D341Med (cell line): Measurements from ENCODE around the gene MEA1.

Source experiments
- DNase-seq: peaks from one replicate; pipeline ENCODE4 v3.0.0; 2012; ENCODE audit warnings: low spot score

MEA1 gene

GRCh38 chr6:42970871-42971612 lies 42.7 kb downstream of the MEA1 start:
- no peak for DNase-seq

- DNase-seq: no peak
These were observed 43.8 kb downstream of the MEA1 start for GRCh38 chr6:42969934-42970333.

GRCh38 chr6:42969431-42969830 lies 44.3 kb downstream of the MEA1 start:
- no peak for DNase-seq

GRCh38 chr6:42968783-42969182 lies 45.0 kb downstream of the MEA1 start:
- DNase-seq: no peak

GRCh38 chr6:42968126-42968701 lies 45.5 kb downstream of the MEA1 start:
- DNase-seq: no peak

GRCh38 chr6:42967228-42967627 lies 46.5 kb downstream of the MEA1 start:
- no peak for DNase-seq

GRCh38 chr6:42966571-42966970 lies 47.2 kb downstream of the MEA1 start:
- no peak for DNase-seq

- DNase-seq: peak; percentile 85
These were observed 49.7 kb downstream of the MEA1 start for GRCh38 chr6:42963855-42964605.

- no peak for DNase-seq
These were observed 50.4 kb downstream of the MEA1 start for GRCh38 chr6:42963179-42963854.

- peak; percentile 83 for DNase-seq
These were observed 51.1 kb downstream of the MEA1 start for GRCh38 chr6:42962502-42963178.

- no peak for DNase-seq
These were observed 51.6 kb downstream of the MEA1 start for GRCh38 chr6:42962096-42962495.
